ENCODE measurements around the gene STAMBPL1.
A peak's percentile ranks its signal among the peaks of the same experiment; 100 is the strongest.

GRCh38 chr10:88892222-88892967 is 12.3 kb downstream of the STAMBPL1 start:
- TF ChIP-seq RFX5 (IDR thresholded peaks at IDR 0.05; ENCODE audit: low read length) (no peak), JUND (IDR thresholded peaks at IDR 0.05) (peak; percentile 31; the same call in 1 of the 2 replicates), GABPA (IDR thresholded peaks at IDR 0.05; ENCODE audit: low read depth) (no peak), EP300 (IDR thresholded peaks at IDR 0.05; ENCODE audit: borderline replicate concordance in 1 of 2, low read depth in 1 of 2, low read length in 1 of 2) (peak in 1 of 2 experiments; percentile 52; a peak in 1 of 4 replicates), SIN3A (IDR thresholded peaks at IDR 0.05; ENCODE audit: borderline replicate concordance, low read depth, low read length) (no peak), CHD2 (IDR thresholded peaks at IDR 0.05; ENCODE audit: low read length, partially characterized antibody) (no peak), EZH2phosphoT487 (IDR thresholded peaks at IDR 0.05; ENCODE audit: borderline replicate concordance, low read depth) (no peak), SMC3 (IDR thresholded peaks at IDR 0.05; ENCODE audit: low read depth, low read length) (no peak), RXRA (IDR thresholded peaks at IDR 0.05; ENCODE audit: borderline replicate concordance, low read depth) (no peak; the same call in 1 of the 2 replicates), TEAD4 (IDR thresholded peaks at IDR 0.05; ENCODE audit: borderline replicate concordance, insufficient read depth) (peak; percentile 20; the same call in 1 of the 2 replicates)
- TF ChIP-seq, protein P1, sequence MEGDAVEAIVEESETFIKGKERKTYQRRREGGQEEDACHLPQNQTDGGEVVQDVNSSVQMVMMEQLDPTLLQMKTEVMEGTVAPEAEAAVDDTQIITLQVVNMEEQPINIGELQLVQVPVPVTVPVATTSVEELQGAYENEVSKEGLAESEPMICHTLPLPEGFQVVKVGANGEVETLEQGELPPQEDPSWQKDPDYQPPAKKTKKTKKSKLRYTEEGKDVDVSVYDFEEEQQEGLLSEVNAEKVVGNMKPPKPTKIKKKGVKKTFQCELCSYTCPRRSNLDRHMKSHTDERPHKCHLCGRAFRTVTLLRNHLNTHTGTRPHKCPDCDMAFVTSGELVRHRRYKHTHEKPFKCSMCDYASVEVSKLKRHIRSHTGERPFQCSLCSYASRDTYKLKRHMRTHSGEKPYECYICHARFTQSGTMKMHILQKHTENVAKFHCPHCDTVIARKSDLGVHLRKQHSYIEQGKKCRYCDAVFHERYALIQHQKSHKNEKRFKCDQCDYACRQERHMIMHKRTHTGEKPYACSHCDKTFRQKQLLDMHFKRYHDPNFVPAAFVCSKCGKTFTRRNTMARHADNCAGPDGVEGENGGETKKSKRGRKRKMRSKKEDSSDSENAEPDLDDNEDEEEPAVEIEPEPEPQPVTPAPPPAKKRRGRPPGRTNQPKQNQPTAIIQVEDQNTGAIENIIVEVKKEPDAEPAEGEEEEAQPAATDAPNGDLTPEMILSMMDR (IDR thresholded peaks at IDR 0.05) = no peak
- TF ChIP-seq, protein P2, sequence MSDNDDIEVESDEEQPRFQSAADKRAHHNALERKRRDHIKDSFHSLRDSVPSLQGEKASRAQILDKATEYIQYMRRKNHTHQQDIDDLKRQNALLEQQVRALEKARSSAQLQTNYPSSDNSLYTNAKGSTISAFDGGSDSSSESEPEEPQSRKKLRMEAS (IDR thresholded peaks at IDR 0.05; ENCODE audit: low read depth) = no peak

Data from SK-N-SH (cell line).